GM21619 (cell line): ENCODE results near the gene SHMT2.

Experiments used
- ATAC-seq: cut with Tn5 transposase; IDR thresholded peaks from one replicate; pipeline ENCODE4 v1.9.1; 2021; ENCODE audit not compliant: unreplicated experiment

SHMT2 gene

GRCh38 chr12:57225680-57226210 lies 3.8 kb upstream of the SHMT2 start:
- no peak for ATAC-seq

DNA sequence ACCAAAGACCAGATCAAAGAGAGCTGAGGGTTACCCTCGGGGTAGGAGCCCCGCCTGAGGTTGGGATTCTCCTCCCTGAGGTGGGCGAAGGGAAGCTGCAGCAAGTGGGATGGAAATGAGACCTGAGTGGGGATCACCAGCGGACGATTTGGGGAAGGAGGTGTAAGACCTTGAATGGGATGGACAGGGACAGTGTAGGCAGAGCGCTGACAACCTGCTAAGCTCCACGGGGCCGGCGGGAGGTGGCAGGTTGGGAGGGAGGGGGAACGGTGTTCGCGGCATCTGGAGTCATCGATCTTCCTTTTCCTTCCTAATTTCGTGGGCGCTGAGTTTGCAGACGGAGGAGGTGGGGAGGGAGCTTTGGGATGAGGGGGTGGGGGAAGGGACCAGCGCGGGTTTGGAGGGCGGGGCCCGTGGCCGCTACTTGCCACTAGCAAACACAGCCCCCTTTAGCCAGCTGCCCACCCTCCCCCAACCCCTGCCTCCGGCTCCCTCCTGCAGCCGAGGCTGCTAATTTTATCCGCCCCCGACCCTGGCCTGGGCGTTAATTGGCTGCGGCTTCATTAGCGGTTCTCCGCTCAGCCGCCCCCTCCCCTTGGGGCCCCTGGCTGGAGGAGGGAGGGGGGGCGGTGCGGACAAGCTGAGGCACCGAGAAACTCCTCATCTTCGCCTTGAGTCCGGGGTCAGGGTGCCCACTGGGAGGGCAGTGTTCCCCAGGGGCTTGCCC lies 2.8 kb upstream of the SHMT2 start:
- ATAC-seq, result no peak

GRCh38 chr12:57227315-57228115 lies 2.0 kb upstream of the SHMT2 start:
- ATAC-seq, result no peak

DNA sequence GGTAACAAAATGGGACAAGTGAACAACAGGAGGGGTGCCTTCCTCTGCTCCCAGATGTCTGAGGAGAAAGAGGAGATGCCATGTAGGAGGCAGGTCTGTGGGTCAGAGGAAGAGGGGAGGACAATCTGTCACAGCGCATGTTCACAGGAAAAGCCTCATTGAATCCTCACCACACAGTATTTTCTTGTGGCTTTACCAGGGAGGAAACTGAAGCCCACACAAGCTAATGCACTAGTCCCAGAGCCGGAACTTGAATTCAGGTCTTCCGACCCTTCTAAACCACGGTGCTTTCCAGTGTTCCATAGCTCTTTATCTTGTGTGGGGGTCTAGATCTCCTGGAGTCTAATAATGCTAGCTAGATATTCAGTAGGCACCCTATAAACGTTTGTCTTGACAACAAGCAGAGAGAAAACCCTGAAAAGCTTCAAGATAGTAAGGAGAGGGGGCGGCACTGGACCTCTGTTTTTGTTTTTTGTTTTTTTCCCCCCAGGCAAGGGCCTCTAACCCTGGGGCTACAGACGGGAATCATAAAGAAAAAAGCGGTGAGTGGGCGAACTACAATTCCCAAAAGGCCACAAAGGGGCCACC lies 371 bp upstream of the SHMT2 start:
- ATAC-seq, result peak; percentile 17

- no peak for ATAC-seq
Observed at GRCh38 chr12:57230381-57231155, 1.1 kb downstream of the SHMT2 start.

- no peak for ATAC-seq
Observed at GRCh38 chr12:57231276-57232021, 1.9 kb downstream of the SHMT2 start.

DNA sequence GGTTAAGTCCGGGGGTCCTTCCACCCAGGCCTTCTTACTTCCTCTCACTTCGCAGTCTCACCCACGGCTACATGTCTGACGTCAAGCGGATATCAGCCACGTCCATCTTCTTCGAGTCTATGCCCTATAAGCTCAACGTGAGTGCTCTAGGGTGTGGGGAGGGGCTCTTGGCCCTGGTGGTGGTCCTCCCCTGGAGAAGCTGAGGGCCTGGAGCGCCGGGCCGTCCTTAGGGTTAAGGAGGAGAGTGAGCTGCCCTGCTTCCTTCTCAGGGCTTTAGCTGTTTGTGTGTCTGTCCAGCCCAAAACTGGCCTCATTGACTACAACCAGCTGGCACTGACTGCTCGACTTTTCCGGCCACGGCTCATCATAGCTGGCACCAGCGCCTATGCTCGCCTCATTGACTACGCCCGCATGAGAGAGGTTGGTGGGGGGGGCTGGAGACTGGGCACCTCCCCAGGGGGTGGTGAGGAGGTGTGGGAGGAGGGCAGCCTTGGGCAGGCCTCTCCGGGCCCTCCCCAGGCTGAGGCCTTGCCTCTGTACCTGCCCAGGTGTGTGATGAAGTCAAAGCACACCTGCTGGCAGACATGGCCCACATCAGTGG lies 2.7 kb downstream of the SHMT2 start:
- ATAC-seq, result no peak

DNA sequence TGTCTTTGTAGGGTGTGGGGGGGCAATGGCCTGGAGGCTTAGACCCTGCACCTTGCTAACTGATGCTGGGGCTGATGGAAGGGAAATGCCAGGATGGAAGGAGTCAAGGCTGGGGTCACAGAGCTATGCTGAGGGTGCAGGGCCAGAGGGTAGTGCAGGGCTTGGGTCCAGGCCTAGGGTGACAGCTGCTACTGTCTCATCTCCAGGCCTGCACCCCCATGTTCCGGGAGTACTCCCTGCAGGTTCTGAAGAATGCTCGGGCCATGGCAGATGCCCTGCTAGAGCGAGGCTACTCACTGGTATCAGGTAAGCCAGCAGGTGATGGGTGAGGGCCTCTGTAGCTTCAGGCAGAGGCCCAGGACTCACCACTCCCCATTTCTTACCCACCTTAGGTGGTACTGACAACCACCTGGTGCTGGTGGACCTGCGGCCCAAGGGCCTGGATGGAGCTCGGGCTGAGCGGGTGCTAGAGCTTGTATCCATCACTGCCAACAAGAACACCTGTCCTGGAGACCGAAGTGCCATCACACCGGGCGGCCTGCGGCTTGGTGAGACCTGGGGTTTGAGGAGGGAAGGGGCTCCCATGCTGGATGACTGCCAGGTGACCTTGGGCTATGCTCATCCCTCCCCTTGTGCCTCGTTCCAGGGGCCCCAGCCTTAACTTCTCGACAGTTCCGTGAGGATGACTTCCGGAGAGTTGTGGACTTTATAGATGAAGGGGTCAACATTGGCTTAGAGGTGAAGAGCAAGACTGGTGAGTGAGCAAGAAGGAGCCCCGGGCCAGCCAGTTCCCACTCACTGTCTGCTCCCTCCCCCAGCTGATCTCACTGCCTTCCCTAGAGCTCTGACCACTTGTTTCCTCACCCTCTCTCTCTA lies 4.1 kb downstream of the SHMT2 start:
- no peak for ATAC-seq

- ATAC-seq, result no peak
Observed at GRCh38 chr12:57234233-57234570, 4.7 kb downstream of the SHMT2 start.

DNA sequence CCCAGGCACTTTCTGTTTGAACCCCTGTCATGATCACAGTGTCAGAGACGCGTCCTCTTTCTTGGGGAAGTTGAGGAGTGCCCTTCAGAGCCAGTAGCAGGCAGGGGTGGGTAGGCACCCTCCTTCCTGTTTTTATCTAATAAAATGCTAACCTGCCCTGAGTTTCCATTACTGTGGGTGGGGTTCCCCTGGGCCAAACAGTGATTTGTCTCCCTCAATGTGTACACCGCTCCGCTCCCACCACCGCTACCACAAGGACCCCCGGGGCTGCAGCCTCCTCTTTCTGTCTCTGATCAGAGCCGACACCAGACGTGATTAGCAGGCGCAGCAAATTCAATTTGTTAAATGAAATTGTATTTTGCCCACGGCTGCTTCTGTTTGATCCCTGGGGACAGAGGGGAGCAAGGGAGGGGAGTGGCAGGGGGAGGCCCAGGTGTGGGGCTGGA lies 5.1 kb downstream of the SHMT2 start:
- no peak for ATAC-seq

- ATAC-seq, result no peak
Observed at GRCh38 chr12:57235017-57235727, 5.7 kb downstream of the SHMT2 start.

GRCh38 chr12:57235728-57236131 lies 6.2 kb downstream of the SHMT2 start:
- ATAC-seq, result no peak

DNA sequence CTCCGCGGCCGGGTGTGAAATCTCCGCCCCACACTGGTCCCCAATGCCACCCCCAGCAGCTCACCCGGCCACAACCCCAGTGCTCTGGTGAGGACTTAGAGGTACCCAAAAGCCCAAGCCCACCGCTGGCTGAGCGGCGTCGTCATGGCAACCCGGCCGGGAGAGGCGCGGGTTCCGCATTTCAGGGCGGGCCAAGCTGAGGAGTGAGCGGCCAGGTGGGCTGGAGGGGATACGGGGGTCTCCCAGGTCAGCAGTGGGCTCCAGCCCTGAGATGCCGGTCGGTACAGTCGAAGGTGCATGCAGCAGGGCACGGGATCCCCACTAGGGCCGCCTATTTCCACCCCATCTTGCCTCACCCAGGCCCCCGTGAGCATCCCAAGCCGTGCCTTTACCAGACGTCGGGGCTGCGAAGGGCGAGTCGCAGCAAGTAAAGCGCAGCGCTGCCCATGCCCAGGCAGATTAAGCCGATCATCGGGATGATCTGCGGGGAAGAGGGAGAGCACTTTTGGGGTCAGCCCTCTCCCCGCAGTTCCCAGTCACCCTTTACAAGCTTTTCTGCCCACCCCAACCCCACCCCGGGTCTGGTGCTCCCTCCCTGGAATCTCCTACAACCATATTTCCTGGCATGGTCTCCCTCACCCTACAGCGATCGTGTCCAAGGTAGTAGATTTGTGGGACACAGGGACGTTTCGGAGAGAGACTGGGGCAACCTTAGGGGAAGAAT lies 6.9 kb downstream of the SHMT2 start:
- ATAC-seq, result no peak

- ATAC-seq, result no peak
Observed at GRCh38 chr12:57236925-57237595, 7.5 kb downstream of the SHMT2 start.

DNA sequence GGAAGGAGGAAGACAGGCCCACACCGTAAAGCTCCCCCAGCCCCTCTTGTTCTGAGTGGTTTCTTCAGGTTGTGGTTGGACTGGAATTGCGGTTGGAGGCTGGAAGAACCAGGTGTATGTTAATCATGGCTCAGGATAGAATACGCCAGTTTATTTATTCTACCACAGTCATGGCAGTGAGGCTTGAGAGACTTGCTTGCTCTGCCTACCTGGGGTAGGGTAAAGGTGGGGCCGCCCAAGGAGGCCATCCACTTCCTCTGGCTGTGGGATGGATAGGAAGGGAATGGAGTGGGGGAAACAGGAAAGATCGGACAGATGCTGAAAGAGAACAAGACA lies 8.1 kb downstream of the SHMT2 start:
- no peak for ATAC-seq

DNA sequence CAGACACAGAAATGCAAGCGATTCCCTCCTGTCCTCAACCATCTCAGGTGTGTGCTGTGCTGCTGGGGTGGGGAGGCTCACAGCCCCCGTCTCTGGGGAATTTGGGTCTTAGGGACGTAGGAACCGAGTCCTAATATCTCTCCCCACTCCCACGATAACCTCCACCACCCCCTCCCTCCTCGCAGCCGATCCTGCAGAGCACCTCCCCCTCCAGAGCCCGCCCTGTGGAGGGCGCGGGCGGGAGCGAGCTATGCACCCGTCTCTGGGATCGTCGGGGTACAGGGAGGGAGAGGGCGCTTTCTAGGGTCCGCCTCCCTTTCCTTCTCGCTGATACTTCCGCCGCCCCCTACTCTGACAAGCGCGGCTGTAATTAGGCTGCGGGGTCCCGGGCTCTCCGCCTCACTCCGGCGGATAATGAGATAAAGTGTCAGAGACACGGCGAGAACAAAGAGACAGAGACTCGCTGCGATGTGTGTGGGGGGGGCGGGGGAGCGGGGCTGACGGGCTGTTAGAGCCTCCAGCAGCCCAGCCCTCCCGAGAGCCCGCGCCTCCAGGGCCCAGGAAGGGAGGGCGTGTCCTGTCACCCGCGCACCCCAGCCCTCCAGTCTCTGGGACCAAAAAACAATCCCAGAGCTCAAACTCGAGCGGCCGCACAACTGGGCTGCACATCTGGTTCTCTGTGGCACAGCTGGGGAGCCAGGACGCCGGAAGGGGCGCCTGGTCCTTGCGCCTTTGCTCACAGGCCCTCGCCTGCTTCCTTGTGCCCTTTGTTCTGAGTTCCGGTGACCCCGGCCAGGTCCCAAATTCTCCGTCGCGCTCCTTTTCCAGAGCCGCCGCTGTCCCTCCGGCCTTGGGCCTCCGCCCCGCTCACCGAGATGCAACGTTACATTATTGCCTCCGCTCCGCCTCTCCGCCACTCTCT lies 8.7 kb downstream of the SHMT2 start:
- no peak for ATAC-seq
